Measurements from ENCODE around the gene RNF26.

DNA sequence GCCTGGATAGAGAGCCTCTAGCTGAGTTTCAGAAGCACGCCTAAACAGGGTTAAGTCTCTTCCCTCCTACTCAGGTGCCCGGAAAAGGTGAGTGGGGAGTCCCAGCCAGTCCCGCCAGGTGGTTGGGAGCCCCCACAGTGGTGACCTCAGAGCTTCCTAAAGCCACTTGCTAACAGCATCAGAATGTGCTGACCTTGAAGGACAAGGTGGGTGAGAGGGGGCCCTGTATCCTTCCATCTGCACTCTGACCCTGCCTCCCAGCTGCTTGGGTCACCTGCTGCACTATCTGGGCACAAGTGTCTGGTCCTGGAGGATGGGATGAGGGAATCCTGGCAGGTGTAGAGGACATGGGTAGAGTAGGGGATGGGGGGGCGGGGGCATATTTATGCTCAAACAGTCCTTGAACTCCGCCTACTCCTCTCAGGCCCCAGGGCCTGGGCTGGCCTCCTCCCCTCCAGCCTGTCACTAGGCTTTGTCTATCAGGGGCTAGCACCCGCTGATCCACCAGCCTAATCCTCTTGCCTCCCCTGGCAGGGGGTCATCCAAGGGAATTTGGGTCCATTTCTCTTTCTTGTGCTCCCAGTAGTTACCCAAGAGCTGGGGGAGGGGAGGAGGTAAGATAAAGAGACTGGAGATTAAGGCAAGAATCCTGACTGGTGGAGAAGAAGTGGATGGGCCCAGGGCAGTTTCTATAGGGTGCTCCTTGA, 43.8 kb downstream of the RNF26 start:
- TF ChIP-seq, protein P1, sequence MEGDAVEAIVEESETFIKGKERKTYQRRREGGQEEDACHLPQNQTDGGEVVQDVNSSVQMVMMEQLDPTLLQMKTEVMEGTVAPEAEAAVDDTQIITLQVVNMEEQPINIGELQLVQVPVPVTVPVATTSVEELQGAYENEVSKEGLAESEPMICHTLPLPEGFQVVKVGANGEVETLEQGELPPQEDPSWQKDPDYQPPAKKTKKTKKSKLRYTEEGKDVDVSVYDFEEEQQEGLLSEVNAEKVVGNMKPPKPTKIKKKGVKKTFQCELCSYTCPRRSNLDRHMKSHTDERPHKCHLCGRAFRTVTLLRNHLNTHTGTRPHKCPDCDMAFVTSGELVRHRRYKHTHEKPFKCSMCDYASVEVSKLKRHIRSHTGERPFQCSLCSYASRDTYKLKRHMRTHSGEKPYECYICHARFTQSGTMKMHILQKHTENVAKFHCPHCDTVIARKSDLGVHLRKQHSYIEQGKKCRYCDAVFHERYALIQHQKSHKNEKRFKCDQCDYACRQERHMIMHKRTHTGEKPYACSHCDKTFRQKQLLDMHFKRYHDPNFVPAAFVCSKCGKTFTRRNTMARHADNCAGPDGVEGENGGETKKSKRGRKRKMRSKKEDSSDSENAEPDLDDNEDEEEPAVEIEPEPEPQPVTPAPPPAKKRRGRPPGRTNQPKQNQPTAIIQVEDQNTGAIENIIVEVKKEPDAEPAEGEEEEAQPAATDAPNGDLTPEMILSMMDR (conservative IDR thresholded peaks at IDR 0.05): no peak
- no peak for TF ChIP-seq ZFX (IDR thresholded peaks at IDR 0.05)
